Cardiac fibroblast (primary cell): ENCODE measurements around the gene MEF2C.
A peak's percentile ranks its signal among the peaks of the same experiment; 100 is the strongest.
"Not testable (repeated sequence)": the region's sequence is repeated elsewhere in the genome, so short reads cannot be mapped to it uniquely, and the experiment has no call there.

Source experiments
- DNase-seq, 2 donors: peaks; one replicate each; pipeline versions ENCODE4 v3.0.0 to v3.0.0-alpha.2; 2010; ENCODE audit warnings: low read depth in 2 of 2
- H3K4me3 ChIP-seq, 2 donors: replicated peaks in 1 of 2; 1 replicate in 1 of 2; 2 replicates in 1 of 2; pipeline ENCODE4 v1.5.1; 2011; ENCODE audit warnings: low read depth in 2 of 2, low read length in 2 of 2, mild to moderate bottlenecking in 2 of 2, moderate library complexity in 1 of 2
- TF ChIP-seq, protein P1 (sequence below): IDR thresholded peaks from one replicate; pipeline ENCODE4 v1.5.1; 2011; ENCODE audit warnings: low read depth, mild to moderate bottlenecking, low read length, inconsistent platforms

The MEF2C gene

DNA sequence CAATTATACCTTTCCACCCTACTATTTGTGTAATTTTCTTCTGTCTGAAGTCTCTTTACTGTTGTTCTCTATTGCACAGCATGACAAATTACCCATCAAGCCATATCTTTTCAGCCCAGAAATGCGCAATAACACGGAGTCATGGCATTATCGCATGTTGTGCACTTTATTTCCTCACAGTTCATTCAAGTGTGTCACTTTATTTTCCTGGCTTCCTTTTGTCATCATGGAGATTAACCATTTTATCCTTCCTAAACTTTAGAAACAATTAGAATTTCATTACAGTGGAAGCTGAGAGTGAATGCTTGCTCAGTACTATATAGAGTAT lies 41.3 kb upstream of the MEF2C start:
- no peak overlapping the region for H3K4me3 ChIP-seq
- DNase-seq: no peak
- TF ChIP-seq, protein P1, sequence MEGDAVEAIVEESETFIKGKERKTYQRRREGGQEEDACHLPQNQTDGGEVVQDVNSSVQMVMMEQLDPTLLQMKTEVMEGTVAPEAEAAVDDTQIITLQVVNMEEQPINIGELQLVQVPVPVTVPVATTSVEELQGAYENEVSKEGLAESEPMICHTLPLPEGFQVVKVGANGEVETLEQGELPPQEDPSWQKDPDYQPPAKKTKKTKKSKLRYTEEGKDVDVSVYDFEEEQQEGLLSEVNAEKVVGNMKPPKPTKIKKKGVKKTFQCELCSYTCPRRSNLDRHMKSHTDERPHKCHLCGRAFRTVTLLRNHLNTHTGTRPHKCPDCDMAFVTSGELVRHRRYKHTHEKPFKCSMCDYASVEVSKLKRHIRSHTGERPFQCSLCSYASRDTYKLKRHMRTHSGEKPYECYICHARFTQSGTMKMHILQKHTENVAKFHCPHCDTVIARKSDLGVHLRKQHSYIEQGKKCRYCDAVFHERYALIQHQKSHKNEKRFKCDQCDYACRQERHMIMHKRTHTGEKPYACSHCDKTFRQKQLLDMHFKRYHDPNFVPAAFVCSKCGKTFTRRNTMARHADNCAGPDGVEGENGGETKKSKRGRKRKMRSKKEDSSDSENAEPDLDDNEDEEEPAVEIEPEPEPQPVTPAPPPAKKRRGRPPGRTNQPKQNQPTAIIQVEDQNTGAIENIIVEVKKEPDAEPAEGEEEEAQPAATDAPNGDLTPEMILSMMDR: no peak

DNA sequence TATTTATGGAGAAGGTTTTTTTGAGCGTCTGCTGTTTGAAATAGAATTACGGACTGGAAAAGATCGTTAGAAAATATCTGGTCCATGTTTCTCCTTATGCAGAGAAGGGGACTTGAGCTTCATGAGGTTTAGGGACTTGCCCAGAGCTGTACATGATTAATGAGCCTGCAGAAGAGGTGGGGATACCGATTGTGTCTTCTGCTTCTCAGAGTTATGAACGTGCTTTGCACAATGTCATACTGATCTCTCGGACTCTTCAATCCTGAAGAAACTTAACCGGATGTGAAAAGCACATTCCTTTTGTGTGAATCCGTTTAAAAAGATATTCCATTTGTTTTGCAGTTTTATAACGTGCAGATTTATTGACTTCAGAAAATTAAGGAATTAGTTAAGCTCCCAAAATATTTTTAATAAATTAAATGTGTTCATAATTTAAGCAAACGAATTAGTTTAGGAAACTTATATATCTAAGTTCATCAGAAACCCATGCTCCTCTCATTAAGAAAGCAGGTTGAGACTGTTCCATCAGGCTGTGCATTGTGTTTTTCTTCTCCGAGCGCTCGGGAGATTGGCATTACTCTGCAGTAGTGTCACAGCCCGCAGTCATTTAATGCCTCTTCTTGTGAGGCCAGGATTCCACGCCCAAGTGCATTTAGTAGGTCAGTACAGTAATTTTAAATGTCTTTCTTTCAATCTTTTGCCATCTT lies 40.8 kb upstream of the MEF2C start:
- TF ChIP-seq, protein P1: no peak
- no peak overlapping the region for H3K4me3 ChIP-seq
- DNase-seq: peak in 1 of 2 donors; percentile 25

- H3K4me3 ChIP-seq, DNase-seq: not testable (repeated sequence)
Measured at GRCh38 chr5:88912743-88913142, 29.8 kb upstream of the MEF2C start.

GRCh38 chr5:88911059-88911572 lies 28.1 kb upstream of the MEF2C start:
- not testable (repeated sequence) for DNase-seq, H3K4me3 ChIP-seq

- H3K4me3 ChIP-seq, DNase-seq: not testable (repeated sequence)
Measured at GRCh38 chr5:88904478-88904877, 21.5 kb upstream of the MEF2C start.

DNA sequence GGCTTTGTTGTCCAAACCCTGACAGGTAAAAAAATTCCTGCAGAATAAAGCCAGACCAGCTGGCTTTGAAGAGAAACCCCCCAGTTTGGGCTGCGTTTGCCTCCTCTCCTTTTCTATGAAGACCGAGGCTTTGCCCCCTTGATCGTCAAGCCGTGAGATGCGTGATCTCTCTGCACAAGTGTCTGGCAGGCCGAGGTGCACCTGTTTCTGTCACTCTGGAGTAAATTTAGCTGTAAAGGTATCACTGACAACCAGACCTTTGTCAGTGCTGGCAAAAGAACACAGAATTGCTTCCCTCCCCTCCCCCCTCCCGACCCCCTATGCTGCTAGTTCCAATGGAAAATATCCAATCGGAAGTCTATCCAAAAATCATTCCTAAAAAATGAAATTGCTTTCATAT lies 21.0 kb upstream of the MEF2C start:
- DNase-seq, H3K4me3 ChIP-seq: not testable (repeated sequence)

- DNase-seq, H3K4me3 ChIP-seq: not testable (repeated sequence)
Measured at GRCh38 chr5:88901077-88901476, 18.1 kb upstream of the MEF2C start.

DNA sequence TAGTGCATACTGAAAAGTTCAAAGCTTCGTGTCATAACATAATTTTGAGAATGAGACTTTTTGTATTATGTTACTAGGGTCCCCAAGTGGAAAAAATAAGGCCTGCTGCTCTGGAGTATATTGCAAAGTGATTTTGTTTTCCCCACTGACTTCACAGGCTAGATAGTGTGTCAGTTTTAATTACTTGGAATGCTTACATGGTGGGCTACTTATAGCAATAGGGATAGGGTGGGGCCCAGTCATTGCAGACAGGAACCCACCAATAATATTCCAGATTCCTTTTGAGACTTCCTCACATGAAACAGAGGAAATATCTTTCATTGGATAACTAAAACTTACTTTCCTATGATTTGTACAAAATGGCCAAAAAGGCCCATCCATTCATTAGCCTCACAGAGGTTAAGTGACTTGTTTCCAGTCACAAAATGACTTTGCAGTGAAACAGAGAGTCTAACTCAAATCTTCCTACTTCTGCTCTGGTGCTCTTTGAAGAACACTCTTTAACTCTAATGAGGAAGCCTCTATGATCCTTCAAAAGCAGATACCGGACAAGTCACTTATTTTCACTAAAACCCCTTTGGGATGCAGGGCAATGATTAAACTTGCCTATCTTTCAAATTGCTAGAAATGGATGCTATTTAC lies 16.2 kb upstream of the MEF2C start:
- DNase-seq: no peak
- TF ChIP-seq, protein P1: no peak
- no peak overlapping the region for H3K4me3 ChIP-seq

- DNase-seq: no peak
- no peak overlapping the region for H3K4me3 ChIP-seq
- TF ChIP-seq, protein P1: no peak
Measured at GRCh38 chr5:88897748-88898147, 14.8 kb upstream of the MEF2C start.
